ENCODE measurements around the gene TOPAZ1. TPM values are rescaled to one million over a fixed set of nuclear protein-coding genes. Genes with fewer than 3 reads are reported as not detected.

The TOPAZ1 gene
- total and polyA plus RNA-seq, 9 of the 15 experiments (the other 6 are each of a cell fraction or from before 2014, with no cell fraction given) = 0.01 TPM; not detected in 8

GRCh38 chr3:44206862-44207652, 34.6 kb upstream of the TOPAZ1 start (continued):
- no peak for TF ChIP-seq PKNOX1 (IDR thresholded peaks at IDR 0.05)

DNA sequence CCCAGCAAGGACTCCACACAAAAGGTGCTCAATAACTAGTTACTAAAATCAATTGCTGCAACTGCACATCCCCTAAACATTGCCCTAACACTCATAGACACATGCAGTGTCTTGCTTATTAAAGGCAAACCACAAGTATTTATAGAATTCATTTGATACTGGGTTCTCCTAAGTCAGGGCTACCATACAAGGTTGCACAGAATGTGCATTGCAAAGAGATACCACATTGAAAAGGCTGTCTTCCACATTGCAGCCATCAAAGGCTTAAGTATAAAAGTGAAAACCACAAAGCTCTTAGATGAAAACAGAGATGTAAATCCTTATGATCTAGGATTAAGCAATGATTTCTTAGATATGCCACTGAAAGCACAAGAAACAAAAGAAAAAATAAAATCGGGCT, 33.6 kb upstream of the TOPAZ1 start:
- no peaks in the 10 kb centered on the region for H4K20me1 ChIP-seq (replicated peaks; ENCODE audit: control insufficient read depth, insufficient read depth, low read length)
- no TSS peak for BruUV-seq (replicated peaks)
- no peak for DNase-seq (ENCODE audit: extremely low read depth in 1 of 4, low spot score in 3 of 4)
- no peak for FAIRE-seq
- H3K9me1 ChIP-seq (ENCODE audit: control insufficient read depth, insufficient read depth, low read length) = no peaks in the 10 kb centered on the region
- peaks cover 0 to 8% of the 10 kb centered on the region in 2 experiments; a peak in 2 of 5 replicates for H3K4me1 ChIP-seq (replicated peaks in 1 of 2; ENCODE audit: control insufficient read depth in 2 of 2, insufficient read depth in 2 of 2, low read length in 2 of 2)
- in situ Hi-C loops (cut with MboI) = loop anchor here (10.0 kb wide), 1 partner anchor 1893 kb away; no protein-coding TSS in a partner anchor
- H3K79me2 ChIP-seq (ENCODE audit: control insufficient read depth, insufficient read depth, low read length) = no peaks in the 10 kb centered on the region
- no peaks in the 10 kb centered on the region; a peak in 1 of 5 replicates for H3K27me3 ChIP-seq (ENCODE audit: control insufficient read depth in 2 of 2, insufficient read depth in 2 of 2, low read length in 2 of 2)
- 3% methylated on average over 1 of the region's 1 CpG for WGBS (ENCODE audit: insufficient coverage, low coverage, missing lambda C conversion rate)
- H3K9ac ChIP-seq (ENCODE audit: insufficient read depth in 1 of 2, low read depth in 2 of 2, low read length in 2 of 2) = no peak overlapping the region
- intact Hi-C loops (cut with micrococcal nuclease) = no loop called here
- POLR2A ChIA-PET = no interaction called here
- no peaks in the 10 kb centered on the region for H3K36me3 ChIP-seq (ENCODE audit: control insufficient read depth, insufficient read depth, low read length)
- H3K9me3 ChIP-seq (replicated peaks; ENCODE audit: control insufficient read depth, insufficient read depth, low read depth, low read length) = no peaks in the 10 kb centered on the region
- TF ChIP-seq, protein P1, sequence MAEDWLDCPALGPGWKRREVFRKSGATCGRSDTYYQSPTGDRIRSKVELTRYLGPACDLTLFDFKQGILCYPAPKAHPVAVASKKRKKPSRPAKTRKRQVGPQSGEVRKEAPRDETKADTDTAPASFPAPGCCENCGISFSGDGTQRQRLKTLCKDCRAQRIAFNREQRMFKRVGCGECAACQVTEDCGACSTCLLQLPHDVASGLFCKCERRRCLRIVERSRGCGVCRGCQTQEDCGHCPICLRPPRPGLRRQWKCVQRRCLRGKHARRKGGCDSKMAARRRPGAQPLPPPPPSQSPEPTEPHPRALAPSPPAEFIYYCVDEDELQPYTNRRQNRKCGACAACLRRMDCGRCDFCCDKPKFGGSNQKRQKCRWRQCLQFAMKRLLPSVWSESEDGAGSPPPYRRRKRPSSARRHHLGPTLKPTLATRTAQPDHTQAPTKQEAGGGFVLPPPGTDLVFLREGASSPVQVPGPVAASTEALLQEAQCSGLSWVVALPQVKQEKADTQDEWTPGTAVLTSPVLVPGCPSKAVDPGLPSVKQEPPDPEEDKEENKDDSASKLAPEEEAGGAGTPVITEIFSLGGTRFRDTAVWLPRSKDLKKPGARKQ (CRISPR knock-in tag; IDR thresholded peaks at IDR 0.05) = no peak
- no peak for TF ChIP-seq ZNF586 (CRISPR knock-in tag; conservative IDR thresholded peaks at IDR 0.05)
- no peak for TF ChIP-seq PML (IDR thresholded peaks at IDR 0.05; ENCODE audit: low read length)
- ATAC-seq = no peak
- no peak overlapping the region for H3K27ac ChIP-seq (ENCODE audit: extremely low read depth, low read depth, low read length)
- CTCF ChIA-PET (ENCODE audit: low intra/inter-chr PET ratio) = no interaction called here
- H2AFZ ChIP-seq (ENCODE audit: low read depth, low read length) = no peak overlapping the region
- no peak overlapping the region for H3K4me2 ChIP-seq (ENCODE audit: insufficient read depth, low read length)
- no peak overlapping the region for H3K4me3 ChIP-seq

All from K562 (cell line).